Right kidney (tissue), 1 donor: Measurements from ENCODE around the gene CACNA1C.
A peak's percentile ranks its signal among the peaks of the same experiment; 100 is the strongest.

Experiments used
- DNase-seq: peaks from one replicate; pipeline ENCODE4 v3.0.0-alpha.2; 2016

CACNA1C gene

DNA sequence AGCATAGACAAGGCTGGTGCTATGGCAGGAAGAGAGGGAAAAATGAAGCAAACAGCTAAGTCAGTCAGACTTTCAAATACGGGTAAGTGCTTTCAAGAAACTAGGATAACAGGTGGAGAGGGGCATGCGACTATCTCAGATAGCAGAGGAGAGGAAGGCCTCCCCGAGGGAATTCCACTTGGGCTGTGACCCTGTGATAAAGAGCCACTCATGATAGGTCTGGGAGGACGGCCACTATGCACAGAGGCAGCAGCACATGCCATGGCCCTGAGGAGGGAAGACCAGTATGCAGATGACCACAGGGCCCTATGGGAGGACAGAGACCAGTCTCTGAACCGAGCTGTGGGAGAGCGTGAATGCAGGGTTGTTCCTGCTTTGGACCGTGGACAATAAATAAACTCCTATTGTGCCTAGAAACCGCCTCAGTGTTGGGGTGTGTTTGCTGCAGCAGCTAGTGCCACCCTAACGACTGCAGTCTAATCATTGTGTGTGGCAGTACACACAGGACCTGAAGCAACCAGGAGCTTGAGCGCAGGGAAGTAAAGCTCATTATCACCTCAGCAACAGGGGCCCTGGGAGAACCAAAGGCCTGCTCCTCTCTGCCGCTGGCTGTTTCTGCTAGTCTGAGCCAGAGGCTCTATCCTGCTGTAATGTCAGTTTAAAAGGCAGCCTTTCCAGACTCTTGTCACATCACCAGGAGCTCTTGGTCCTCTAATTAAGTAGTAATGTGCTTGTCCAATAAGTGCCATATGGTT, 119.1 kb downstream of the CACNA1C start:
- no peak for DNase-seq

- no peak for DNase-seq
Observed at GRCh38 chr12:2172491-2173214, 119.9 kb downstream of the CACNA1C start.

DNA sequence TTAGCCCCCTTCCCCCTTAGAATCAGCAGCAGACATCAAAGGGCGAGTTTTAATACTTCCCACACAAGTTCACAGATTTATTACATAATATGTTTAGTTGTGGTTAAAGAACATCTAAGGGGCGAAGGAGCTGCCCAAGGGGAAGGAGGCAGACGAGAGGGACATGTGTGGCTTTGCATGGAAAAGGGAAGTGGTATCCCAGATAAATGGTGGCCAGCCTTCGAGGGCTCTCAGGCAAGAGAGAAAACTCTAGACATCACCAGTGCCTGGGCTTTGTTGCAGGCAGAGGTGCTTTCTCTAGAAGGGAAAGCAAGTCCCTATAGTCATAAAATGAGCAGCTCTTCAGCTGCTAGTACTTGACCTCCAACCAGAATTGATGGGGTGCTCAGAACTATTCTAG, 121.2 kb downstream of the CACNA1C start:
- DNase-seq: no peak

- no peak for DNase-seq
Observed at GRCh38 chr12:2177003-2177402, 124.2 kb downstream of the CACNA1C start.

GRCh38 chr12:2177751-2178150, 125.0 kb downstream of the CACNA1C start:
- no peak for DNase-seq

- DNase-seq: no peak
Observed at GRCh38 chr12:2179058-2179457, 126.3 kb downstream of the CACNA1C start.

GRCh38 chr12:2179953-2180736, 127.4 kb downstream of the CACNA1C start:
- DNase-seq: no peak

DNA sequence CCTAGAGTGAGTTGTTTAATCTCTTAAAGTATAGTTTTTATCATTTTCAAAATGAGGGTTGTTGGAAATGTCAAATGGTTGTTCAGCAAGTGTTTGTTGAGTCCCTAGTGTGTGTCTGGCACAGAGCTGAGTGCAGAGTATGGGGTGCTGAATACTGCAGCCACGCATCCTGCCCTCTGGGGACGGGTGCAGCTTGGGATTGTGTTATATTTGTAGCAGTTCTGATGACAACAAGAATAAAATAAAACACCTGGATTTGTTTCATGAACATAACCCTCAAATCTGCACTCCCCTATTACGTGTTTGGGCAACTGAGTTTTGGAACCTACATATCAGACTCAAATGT, 127.9 kb downstream of the CACNA1C start:
- DNase-seq: no peak

GRCh38 chr12:2183556-2184541, 131.1 kb downstream of the CACNA1C start:
- DNase-seq: peak; percentile 33

GRCh38 chr12:2185751-2186341, 133.1 kb downstream of the CACNA1C start:
- DNase-seq: no peak

DNA sequence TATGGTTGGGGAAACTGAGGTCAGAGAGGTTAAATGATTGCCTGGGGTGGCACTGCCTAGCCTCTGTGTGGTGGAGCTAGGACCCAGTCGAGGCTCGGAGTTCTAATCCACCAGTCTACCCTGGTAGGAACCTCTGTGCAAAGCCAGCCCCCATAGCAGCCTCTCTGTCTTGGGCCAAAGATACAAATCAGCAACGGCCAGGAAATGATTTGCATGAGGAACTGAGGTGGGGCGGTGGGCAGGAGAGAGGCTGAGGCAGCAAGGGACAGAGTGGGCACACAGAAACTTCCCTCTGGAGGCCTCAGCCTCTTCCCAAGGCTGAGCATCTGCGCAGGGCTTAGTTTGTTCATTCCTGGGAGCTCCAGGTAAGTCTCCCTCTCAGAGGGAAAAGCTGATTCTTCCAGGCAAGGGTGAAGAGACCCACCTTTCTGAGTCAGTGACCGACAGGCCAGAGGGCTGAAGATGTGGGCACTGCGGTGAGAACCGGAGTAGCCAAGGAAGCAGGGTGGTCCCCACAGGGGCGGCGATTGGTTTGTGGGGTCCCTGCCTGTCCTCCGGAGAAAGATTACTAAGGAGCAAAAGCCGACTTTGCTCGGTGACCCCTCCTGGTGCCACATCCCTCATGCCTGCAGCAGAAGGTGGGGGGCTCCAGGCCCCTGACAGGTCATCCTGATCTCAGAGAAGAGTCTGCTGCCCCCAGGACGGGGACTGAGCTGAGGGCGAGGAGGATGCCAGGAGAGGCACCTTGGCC, 134.6 kb downstream of the CACNA1C start:
- DNase-seq: no peak

GRCh38 chr12:2190085-2190484, 137.3 kb downstream of the CACNA1C start:
- DNase-seq: no peak

DNA sequence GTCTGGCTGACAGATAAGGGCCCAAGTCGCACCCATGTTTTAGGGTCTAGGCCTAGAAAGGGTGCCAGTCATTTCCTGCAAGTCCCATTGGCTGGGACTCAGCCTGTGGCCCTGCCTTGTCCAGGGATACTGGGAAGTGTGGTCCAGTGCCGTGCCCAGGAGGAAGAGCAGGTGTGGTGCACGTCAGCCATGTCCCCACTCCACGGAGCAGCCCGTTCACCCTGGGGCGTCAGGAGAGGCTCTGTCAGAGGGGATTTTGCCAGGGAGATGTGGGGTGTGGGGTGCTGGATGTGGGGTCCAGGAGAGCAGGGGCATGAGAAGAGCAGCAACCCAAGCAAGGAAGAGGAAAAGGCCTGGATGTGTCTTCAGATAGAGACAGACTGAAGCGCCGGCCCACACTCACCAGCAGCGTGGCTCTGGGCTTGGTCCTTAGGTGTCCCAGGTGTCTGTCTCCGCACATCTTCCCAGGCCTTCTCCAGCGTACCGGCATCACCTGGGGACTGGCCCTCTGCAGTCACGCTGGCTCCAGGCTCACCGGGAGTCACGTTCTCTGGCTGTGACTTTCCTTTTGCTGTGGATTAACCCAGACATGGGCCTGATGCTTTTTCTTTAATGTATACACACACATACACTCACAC, 138.2 kb downstream of the CACNA1C start:
- no peak for DNase-seq

DNA sequence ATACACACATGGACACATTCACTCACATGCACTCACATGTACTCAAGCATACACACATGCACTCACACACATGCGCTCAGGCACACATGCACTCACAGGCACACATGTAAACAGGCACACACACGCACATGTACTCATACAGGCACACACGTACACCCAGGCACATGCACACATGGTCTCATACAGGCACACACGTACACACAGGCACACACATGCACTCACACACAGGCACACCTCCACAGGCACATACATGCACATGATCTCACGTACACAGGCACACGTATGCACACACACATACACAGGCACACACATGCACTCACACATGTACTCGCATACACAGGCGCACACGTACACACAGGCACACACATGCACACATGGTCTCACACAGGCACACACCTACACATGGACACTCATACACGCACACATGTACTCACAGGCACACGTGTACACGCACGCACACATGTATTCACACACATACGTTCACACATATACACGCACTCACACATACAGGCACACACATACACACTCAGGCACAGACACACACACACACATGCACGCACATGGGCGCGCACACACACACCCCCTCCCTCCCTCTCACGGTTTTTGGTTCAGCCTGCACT, 138.9 kb downstream of the CACNA1C start:
- no peak for DNase-seq

- DNase-seq: no peak
Observed at GRCh38 chr12:2192231-2192630, 139.4 kb downstream of the CACNA1C start.

GRCh38 chr12:2194060-2194459, 141.3 kb downstream of the CACNA1C start:
- no peak for DNase-seq

- DNase-seq: no peak
Observed at GRCh38 chr12:2194571-2194970, 141.8 kb downstream of the CACNA1C start.

DNA sequence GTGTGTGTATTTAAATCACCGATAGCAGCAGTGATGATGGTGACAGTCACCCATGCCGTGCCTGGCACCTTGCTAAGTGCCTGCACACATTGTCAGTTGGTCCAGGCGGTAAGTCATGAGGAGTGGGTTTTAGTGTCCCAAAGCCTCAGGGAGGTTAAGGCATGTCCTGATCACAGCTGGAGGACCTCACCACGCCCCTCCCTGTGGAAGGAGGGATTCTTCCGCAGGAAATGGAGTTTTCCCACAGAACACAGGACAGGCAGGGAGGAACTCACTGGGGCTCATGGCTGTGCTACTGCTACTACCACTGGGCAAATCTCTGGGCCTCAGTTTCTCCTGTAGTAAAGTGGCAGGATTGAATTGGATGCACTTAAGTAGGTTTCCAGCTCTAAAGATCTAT, 142.3 kb downstream of the CACNA1C start:
- no peak for DNase-seq

- no peak for DNase-seq
Observed at GRCh38 chr12:2198005-2198501, 145.3 kb downstream of the CACNA1C start.

GRCh38 chr12:2198542-2198941, 145.8 kb downstream of the CACNA1C start:
- no peak for DNase-seq
